Adrenal gland (tissue), 5 donors: ENCODE results near the gene RCAN1.

Experiments
- POLR2A ChIP-seq, 2 donors: fragments of 450-650 bp; IDR thresholded peaks; one replicate each; pipeline ENCODE4 v1.6.1; 2017; ENCODE audit warnings: antibody characterized with exemption in 2 of 2, mild to moderate bottlenecking in 2 of 2, moderate library complexity in 1 of 2
- TF ChIP-seq, protein P1 (sequence below), 6 experiments: fragments of 450-650 bp in 4 of 6; fragments of 200-600 bp in 2 of 6; sonication (generic) in 1 of 6; IDR thresholded peaks; 1 replicate in 5 of 6; 2 replicates in 1 of 6; pipeline versions ENCODE4 v1.5.1 to v1.8.0; 2016 to 2021; ENCODE audit warnings: antibody characterized with exemption in 6 of 6, mild to moderate bottlenecking in 2 of 6, moderate library complexity in 1 of 6
- donor health status: DM: no; HTN: no; CAD: no.

DNA sequence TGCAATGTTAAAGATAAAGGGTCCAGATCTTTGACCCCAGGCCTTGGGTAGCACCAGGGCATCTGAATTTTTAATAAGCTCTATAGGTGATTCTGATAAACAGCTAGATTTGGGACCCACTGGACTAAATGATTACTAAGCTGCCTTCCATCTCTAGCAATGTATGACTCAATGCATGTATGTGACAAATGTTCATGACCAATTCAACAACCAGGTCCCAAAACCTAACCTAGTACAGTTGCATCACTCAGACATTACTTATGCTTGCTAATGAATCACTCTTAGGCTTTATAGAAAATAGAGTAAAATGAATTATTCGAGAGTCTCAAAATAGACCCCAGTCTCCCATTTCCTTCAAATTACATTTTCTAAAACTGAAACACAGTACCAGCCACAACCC, 35.5 kb downstream of the RCAN1 start:
- TF ChIP-seq, protein P1, sequence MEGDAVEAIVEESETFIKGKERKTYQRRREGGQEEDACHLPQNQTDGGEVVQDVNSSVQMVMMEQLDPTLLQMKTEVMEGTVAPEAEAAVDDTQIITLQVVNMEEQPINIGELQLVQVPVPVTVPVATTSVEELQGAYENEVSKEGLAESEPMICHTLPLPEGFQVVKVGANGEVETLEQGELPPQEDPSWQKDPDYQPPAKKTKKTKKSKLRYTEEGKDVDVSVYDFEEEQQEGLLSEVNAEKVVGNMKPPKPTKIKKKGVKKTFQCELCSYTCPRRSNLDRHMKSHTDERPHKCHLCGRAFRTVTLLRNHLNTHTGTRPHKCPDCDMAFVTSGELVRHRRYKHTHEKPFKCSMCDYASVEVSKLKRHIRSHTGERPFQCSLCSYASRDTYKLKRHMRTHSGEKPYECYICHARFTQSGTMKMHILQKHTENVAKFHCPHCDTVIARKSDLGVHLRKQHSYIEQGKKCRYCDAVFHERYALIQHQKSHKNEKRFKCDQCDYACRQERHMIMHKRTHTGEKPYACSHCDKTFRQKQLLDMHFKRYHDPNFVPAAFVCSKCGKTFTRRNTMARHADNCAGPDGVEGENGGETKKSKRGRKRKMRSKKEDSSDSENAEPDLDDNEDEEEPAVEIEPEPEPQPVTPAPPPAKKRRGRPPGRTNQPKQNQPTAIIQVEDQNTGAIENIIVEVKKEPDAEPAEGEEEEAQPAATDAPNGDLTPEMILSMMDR (IDR thresholded peaks at IDR 0.05): no peak
- TF ChIP-seq POLR2A (IDR thresholded peaks at IDR 0.05): no peak
